Measurements from ENCODE around the gene VPS13D. TPM values are rescaled to one million over a fixed set of nuclear protein-coding genes. Genes with fewer than 3 reads are reported as not detected.

Gene VPS13D
- polyA plus RNA-seq, 1 experiment, result 22.3 TPM

DNA sequence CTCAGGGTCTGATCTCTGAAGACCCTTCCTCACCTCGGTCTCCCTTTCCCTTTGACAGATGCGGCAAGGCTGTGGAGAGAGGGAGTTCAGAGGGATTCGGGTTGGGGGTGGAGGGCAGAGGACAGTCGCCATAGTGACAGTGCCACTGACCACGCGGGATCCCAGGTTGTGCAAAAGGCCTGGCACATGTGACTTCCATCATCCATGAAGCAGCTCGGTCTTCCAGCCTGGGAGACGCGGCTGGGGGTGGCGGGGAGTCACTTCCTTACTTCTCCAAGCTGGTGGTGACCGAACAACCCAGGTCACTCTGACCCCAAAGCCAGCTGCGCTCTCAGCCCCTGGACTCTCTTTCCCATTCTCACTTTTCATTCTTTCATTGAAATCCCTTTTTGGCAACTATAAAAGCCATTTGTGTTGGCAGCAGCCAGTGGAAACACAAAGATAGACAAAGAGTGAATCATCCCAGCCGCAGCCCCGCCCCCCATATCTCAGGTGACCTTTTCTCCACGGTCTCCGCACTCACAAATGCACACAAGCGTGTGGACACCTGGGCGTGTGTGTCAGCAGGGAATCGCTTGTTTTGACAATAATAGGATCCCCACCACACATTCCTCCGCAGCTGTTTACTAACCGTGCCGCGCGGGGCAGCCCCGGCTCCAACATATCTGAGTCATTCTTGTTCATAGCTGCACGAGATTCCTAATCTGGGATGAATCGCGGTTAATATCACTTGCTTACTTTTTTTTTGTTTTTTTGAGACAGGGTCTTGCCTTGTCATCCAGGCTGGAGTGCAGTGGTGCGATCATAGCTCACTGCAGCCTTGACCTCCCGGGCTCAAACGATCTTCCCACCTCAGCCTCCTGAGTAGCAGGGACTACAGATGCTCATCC lies 319.9 kb downstream of the VPS13D start:
- peaks cover 1% of the 10 kb centered on the region; the same call in 1 of the 2 replicates for H3K27me3 ChIP-seq (ENCODE audit: control insufficient read depth, insufficient read depth, low read length)
- peak; percentile 92 for DNase-seq (ENCODE audit: low read depth)
- ChIA-PET CTCF (interaction anchor here (0.6 kb wide), 1 partner anchor 234 kb away, joined by 4 read pairs; no protein-coding TSS in a partner anchor), POLR2A (interaction anchor here (0.5 to 1.0 kb wide), 2 partner anchors 10 to 45 kb away, joined by 3 to 4 read pairs; no protein-coding TSS in a partner anchor)
- H3K4me3 ChIP-seq (ENCODE audit: low read depth, low read length), result no peak overlapping the region
- H3K36me3 ChIP-seq (ENCODE audit: control insufficient read depth, insufficient read depth, low read length), result no peaks in the 10 kb centered on the region
- no peak for TF ChIP-seq CTCF (IDR thresholded peaks at IDR 0.05; ENCODE audit: insufficient read depth, low read depth, low read length)

DNA sequence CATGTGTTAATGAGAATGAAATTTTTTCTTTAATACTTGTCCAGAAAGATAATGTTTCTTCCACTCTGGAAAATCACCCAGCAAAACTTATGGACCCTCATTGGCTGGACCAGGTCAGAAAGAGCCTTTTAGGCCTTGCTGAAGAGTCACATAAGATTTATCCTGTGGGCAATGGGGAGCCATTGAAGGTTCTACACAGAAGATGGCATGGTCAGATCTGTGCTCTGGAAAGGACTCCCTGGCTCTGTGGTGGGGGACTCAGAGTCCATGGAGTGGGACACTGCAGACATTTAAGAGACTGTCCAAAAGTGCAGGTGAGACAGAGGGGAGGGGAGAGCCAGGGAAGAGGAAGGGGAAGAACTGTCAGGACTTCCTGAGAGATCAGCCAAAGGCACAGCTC lies 321.8 kb downstream of the VPS13D start:
- POLR2A ChIA-PET, result no interaction called here
- no peak for DNase-seq (ENCODE audit: low read depth)
- CTCF ChIA-PET, result no interaction called here

DNA sequence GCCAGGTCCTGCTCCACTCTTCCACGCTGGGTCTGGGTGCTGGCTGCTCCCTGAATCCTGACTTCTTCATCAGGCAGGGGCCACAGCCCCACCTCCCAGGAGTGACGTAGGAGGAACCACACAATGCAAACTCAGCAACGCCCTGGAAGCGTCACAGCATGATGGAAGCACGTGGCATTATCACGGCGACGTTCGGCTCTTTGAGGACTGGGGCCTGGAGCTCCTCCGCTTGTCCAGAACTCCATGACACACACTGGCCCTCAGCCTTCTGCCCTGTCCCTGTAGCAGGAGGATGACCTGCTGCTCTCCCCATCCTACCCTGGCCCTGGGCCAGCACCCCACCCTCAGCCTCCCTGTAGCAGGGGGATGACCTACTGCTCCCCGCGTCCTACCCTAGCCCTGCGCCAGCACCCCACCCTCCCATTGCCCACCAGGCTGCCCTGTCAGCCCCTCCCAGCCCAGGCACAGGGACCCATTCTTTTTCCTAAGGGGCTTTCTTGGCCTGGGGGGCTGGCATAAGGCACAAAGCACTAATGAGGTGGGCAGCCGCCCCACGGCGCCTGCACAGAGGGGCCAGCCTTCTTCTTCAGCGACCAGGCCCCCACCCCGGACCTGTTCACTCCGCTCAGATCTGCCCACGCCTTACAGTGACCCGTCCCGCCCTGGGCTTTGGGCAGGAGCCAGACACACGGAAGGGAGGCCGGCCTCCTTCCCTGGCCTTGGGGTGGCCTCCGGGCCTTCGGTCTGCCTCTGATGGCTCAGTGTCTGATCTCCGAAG lies 322.5 kb downstream of the VPS13D start:
- H3K27me3 ChIP-seq (ENCODE audit: control insufficient read depth, insufficient read depth, low read length), result no peaks in the 10 kb centered on the region
- CTCF ChIA-PET, result no interaction called here
- no peak for TF ChIP-seq CTCF (IDR thresholded peaks at IDR 0.05; ENCODE audit: insufficient read depth, low read depth, low read length)
- H3K4me3 ChIP-seq (ENCODE audit: low read depth, low read length), result no peak overlapping the region
- no peak for DNase-seq (ENCODE audit: low read depth)
- POLR2A ChIA-PET, result no interaction called here
- no peaks in the 10 kb centered on the region for H3K36me3 ChIP-seq (ENCODE audit: control insufficient read depth, insufficient read depth, low read length)

More for the DNA sequence above, 321.8 kb downstream of the VPS13D start:
- Histone ChIP-seq H3K27me3 (ENCODE audit: control insufficient read depth, insufficient read depth, low read length) (no peaks in the 10 kb centered on the region), H3K4me3 (ENCODE audit: low read depth, low read length) (no peak overlapping the region), H3K36me3 (ENCODE audit: control insufficient read depth, insufficient read depth, low read length) (no peaks in the 10 kb centered on the region)
- TF ChIP-seq CTCF (IDR thresholded peaks at IDR 0.05; ENCODE audit: insufficient read depth, low read depth, low read length), result no peak

GRCh38 chr1:12552951-12553921 lies 323.4 kb downstream of the VPS13D start:
- H3K27me3 ChIP-seq (ENCODE audit: control insufficient read depth, insufficient read depth, low read length), result no peaks in the 10 kb centered on the region
- no peaks in the 10 kb centered on the region for H3K36me3 ChIP-seq (ENCODE audit: control insufficient read depth, insufficient read depth, low read length)
- DNase-seq (ENCODE audit: low read depth), result no peak
- ChIA-PET CTCF (no interaction called here), POLR2A (no interaction called here)
- TF ChIP-seq CTCF (IDR thresholded peaks at IDR 0.05; ENCODE audit: insufficient read depth, low read depth, low read length), result no peak
- H3K4me3 ChIP-seq (ENCODE audit: low read depth, low read length), result no peak overlapping the region
